K562 (cell line): ENCODE data around the gene PPT1. TPM values are rescaled to one million over a fixed set of nuclear protein-coding genes. Genes with fewer than 3 reads are reported as not detected.

Experiments
- E2F4 ChIP-seq: sonication (generic); formaldehyde crosslinking; IDR thresholded peaks from 2 replicates; pipeline ENCODE4 v1.8.0; 2022; ENCODE audit warnings: mild to moderate bottlenecking, low read depth, missing genetic modification reagents
- HINFP ChIP-seq: fragments of 450-650 bp; conservative IDR thresholded peaks from 2 replicates; pipeline ENCODE4 v1.6.1; 2016; ENCODE audit warnings: missing genetic modification characterization, low read depth, mild to moderate bottlenecking, control low read depth, missing compliant biosample characterization
- HMBOX1 ChIP-seq: sonication (generic); IDR thresholded peaks from 2 replicates; pipeline ENCODE4 v1.6.1; 2016
- NFATC3 ChIP-seq: fragments of 450-650 bp; IDR thresholded peaks from 2 replicates; pipeline ENCODE4 v1.6.1; 2017; ENCODE audit warnings: mild to moderate bottlenecking
- REST ChIP-seq, 2 experiments: fragments of 450-650 bp; formaldehyde crosslinking in 1 of 2; IDR thresholded peaks; 2 replicates each; pipeline versions ENCODE4 v1.4.0 to v1.6.1; 2014 to 2020; ENCODE audit warnings: mild to moderate bottlenecking in 2 of 2, borderline replicate concordance in 1 of 2, low read depth in 1 of 2
- SETDB1 ChIP-seq: IDR thresholded peaks from one replicate; pipeline ENCODE4 v1.6.1; 2012; ENCODE audit warnings: low read length, control low read depth, inconsistent platforms
- UBTF ChIP-seq, 2 experiments: IDR thresholded peaks; 2 replicates each; pipeline ENCODE4 v1.6.1; 2012; ENCODE audit warnings: improper control_type of control experiment in 2 of 2, low read depth in 2 of 2, low read length in 2 of 2, borderline replicate concordance in 1 of 2
- ZBTB2 ChIP-seq: fragments of 450-650 bp; IDR thresholded peaks from 2 replicates; pipeline ENCODE4 v1.6.1; 2016; ENCODE audit warnings: antibody characterized with exemption
- polyA plus RNA-seq, 8 experiments: library from polyadenylated mRNA; depleted of rRNA in 4 of 8; stranded (reverse) in 5 of 8; unstranded in 3 of 8; fragments of >200 nt; fragmentation: Nextera tagmentation in 2 of 8; fragmentation: Illumina TruSeq in 1 of 8; extraction: Ambion mirVana in 2 of 8; extraction: Trizol in 1 of 8; gene quantifications; 2 replicates each; pipeline versions ENCODE4 v1.2.1 to v1.2.3, GENCODE V29; 2011 to 2014; ENCODE audit warnings: inconsistent platforms in 1 of 8, missing spikeins in 1 of 8
- total RNA-seq, 7 experiments: library from RNA; depleted of rRNA in 6 of 7; stranded (reverse); fragments of >200 nt in 6 of 7; fragmentation: Illumina TruSeq in 2 of 7; extraction: Trizol in 2 of 7; gene quantifications; 2 replicates each; pipeline versions ENCODE4 v1.2.1 to v1.2.3, GENCODE V29; 2011 to 2021; ENCODE audit warnings: low replicate concordance in 1 of 7

Gene PPT1
- total and polyA plus RNA-seq, 9 of the 15 experiments (the other 6 are each of a cell fraction or from before 2014, with no cell fraction given): 72.2 to 285 (median 143) TPM

- no peak for TF ChIP-seq REST (IDR thresholded peaks at IDR 0.05; ENCODE audit: borderline replicate concordance)
- no peak for TF ChIP-seq REST (CRISPR knock-in tag; IDR thresholded peaks at IDR 0.05; ENCODE audit: low read depth)
- TF ChIP-seq NFATC3: no peak
- no peak; the same call in 1 of the 2 replicates for TF ChIP-seq E2F4 (CRISPR knock-in tag)
- 0 out of 2 replicates have a peak, but pooled peaks have one; percentile 7 for TF ChIP-seq HINFP (tag)
- TF ChIP-seq UBTF (IDR thresholded peaks at IDR 0.05; ENCODE audit: borderline replicate concordance in 1 of 2, low read depth in 2 of 2, low read length in 2 of 2): no peak
- no peak for TF ChIP-seq ZBTB2
- no peak for TF ChIP-seq SETDB1
- TF ChIP-seq HMBOX1: peak; percentile 96
Measured at GRCh38 chr1:40058453-40059337, 38.4 kb downstream of the PPT1 start (continued).
